Measurements from ENCODE around the gene QRICH1.

DNA sequence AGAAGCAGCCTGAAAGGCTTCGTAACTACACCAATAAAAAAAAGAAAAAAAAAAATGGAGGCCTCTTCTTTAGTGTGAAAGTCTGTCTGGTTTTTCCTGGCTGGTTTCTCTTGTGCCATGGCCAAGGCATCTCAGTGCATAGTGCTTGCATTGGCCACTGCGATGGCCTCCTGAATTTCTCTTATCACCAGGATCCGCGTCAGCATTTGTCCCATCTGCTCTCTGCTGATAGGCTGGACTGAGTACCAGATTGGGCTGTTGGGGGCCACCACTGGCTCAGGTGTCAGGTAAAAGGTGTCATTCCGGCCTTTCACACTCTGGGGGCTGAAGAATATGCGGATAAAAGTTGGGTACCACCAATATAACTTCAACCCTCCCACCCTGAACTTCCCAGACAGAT lies 63.5 kb downstream of the QRICH1 start:
- TF ChIP-seq POLR2A (IDR thresholded peaks at IDR 0.05) = no peak
- TF ChIP-seq CTCF (IDR thresholded peaks at IDR 0.05) = no peak
